Germinal center (tissue), 1 donor: ENCODE data around the gene DCP1B.

Experiments used
- DNase-seq: peaks from one replicate; pipeline ENCODE4 v3.0.0; 2012; ENCODE audit warnings: mixed read lengths, low spot score

Gene DCP1B

GRCh38 chr12:1896964-1897363 lies 107.3 kb downstream of the DCP1B start:
- no peak for DNase-seq
